ENCODE measurements around the gene ACAN. TPM values are rescaled to one million over a fixed set of nuclear protein-coding genes. Genes with fewer than 3 reads are reported as not detected.
A peak's percentile ranks its signal among the peaks of the same experiment; 100 is the strongest.

The ACAN gene
- total and polyA plus RNA-seq, 9 of the 15 experiments (the other 6 are each of a cell fraction or from before 2014, with no cell fraction given): not detected

GRCh38 chr15:88904624-88905327 is 101.5 kb downstream of the ACAN start:
- peak; percentile 99 for FAIRE-seq
- 0 out of 2 replicates have a peak, but pooled peaks cover 7% of the 10 kb centered on the region for H4K20me1 ChIP-seq (replicated peaks; ENCODE audit: control insufficient read depth, insufficient read depth, low read length)
- no peak overlapping the region; the same call in 1 of the 2 replicates for H3K4me2 ChIP-seq (ENCODE audit: insufficient read depth, low read length)
- no peaks in the 10 kb centered on the region for H3K27me3 ChIP-seq (ENCODE audit: control insufficient read depth in 2 of 2, insufficient read depth in 2 of 2, low read length in 2 of 2)
- ChIA-PET CTCF (ENCODE audit: low intra/inter-chr PET ratio) (interaction anchor here (0.6 to 1.7 kb wide), 7 partner anchors 98 to 273 kb away, joined by 3 to 13 read pairs (median 5); no protein-coding TSS in a partner anchor), POLR2A (interaction anchor here (0.5 to 2.4 kb wide), 12 partner anchors 8 to 242 kb away, joined by 3 to 20 read pairs (median 3); partner anchors contain the start of gene MFGE8)
- intact Hi-C loops (cut with micrococcal nuclease): loop anchor here (1.0 to 2.0 kb wide), 3 partner anchors 34 to 113 kb away; no protein-coding TSS in a partner anchor
- in situ Hi-C loops (cut with MboI): no loop called here
- H3K4me3 ChIP-seq: no peak overlapping the region
- peaks cover 92% of the 10 kb centered on the region for H3K36me3 ChIP-seq (ENCODE audit: control insufficient read depth, insufficient read depth, low read length)
- peak; percentile 85 to 91 (median 88) for DNase-seq (ENCODE audit: extremely low read depth in 1 of 4, low spot score in 3 of 4)
- H3K9me3 ChIP-seq (replicated peaks; ENCODE audit: control insufficient read depth, insufficient read depth, low read depth, low read length): no peaks in the 10 kb centered on the region
- H2AFZ ChIP-seq (ENCODE audit: low read depth, low read length): peak overlapping the region; percentile 59; the same call in 1 of the 2 replicates
- peaks cover 5% of the 10 kb centered on the region; the same call in 1 of the 3 replicates for H3K79me2 ChIP-seq (ENCODE audit: control insufficient read depth, insufficient read depth, low read length)
- peaks cover 3% of the 10 kb centered on the region for H3K9me1 ChIP-seq (ENCODE audit: control insufficient read depth, insufficient read depth, low read length)
- BruUV-seq (replicated peaks): no TSS peak
- 0 out of 3 replicates have a peak overlapping the region, but pooled peaks have one; percentile 25 for H3K27ac ChIP-seq (ENCODE audit: extremely low read depth, low read depth, low read length)
- peak overlapping the region in 1 of 2 experiments; percentile 28; a peak in 1 of 4 replicates for H3K9ac ChIP-seq (ENCODE audit: insufficient read depth in 1 of 2, low read depth in 2 of 2, low read length in 2 of 2)
- ATAC-seq: peak; percentile 93
- WGBS (ENCODE audit: insufficient coverage, low coverage, missing lambda C conversion rate): 37% methylated on average over 10 of the region's 10 CpGs
- H3K4me1 ChIP-seq (replicated peaks in 1 of 2; ENCODE audit: control insufficient read depth in 2 of 2, insufficient read depth in 2 of 2, low read length in 2 of 2): peaks cover 17 to 26% of the 10 kb centered on the region in 2 experiments; a peak in 4 of 5 replicates
- TF ChIP-seq HDGF (IDR thresholded peaks at IDR 0.05) (no peak), ZSCAN32 (CRISPR knock-in tag; IDR thresholded peaks at IDR 0.05) (no peak), MBD1 (CRISPR knock-in tag; IDR thresholded peaks at IDR 0.05) (0 out of 2 replicates have a peak, but pooled peaks have one; percentile 18), CXXC5 (CRISPR knock-in tag; IDR thresholded peaks at IDR 0.05) (no peak), JUND (IDR thresholded peaks at IDR 0.05; ENCODE audit: borderline replicate concordance, low read depth, low read length) (0 out of 2 replicates have a peak, but pooled peaks have one; percentile 29), JUND (tag; IDR thresholded peaks at IDR 0.05; ENCODE audit: borderline replicate concordance, low read depth, low read length) (peak; percentile 22; the same call in 1 of the 3 replicates), SMAD2 (IDR thresholded peaks at IDR 0.05; ENCODE audit: low read depth, low read length) (no peak), CHD4 (IDR thresholded peaks at IDR 0.05; ENCODE audit: insufficient read depth, insufficient replicate concordance, low read depth, low read length, poor library complexity, severe bottlenecking) (no peak), ZNF408 (CRISPR knock-in tag; IDR thresholded peaks at IDR 0.05; ENCODE audit: low read depth) (no peak), ZNF311 (CRISPR knock-in tag; IDR thresholded peaks at IDR 0.05) (no peak), ZNF165 (CRISPR knock-in tag; IDR thresholded peaks at IDR 0.05; ENCODE audit: borderline replicate concordance) (no peak), HMG20A (CRISPR knock-in tag; conservative IDR thresholded peaks at IDR 0.05) (no peak), RCOR1 (IDR thresholded peaks at IDR 0.05; ENCODE audit: borderline replicate concordance in 1 of 2, low read depth in 2 of 2, low read length in 2 of 2) (peak in 1 of 2 experiments; percentile 71; a peak in 1 of 4 replicates), KDM2B (CRISPR knock-in tag; IDR thresholded peaks at IDR 0.05) (no peak), XRCC5 (IDR thresholded peaks at IDR 0.05; ENCODE audit: low read depth, low read length) (peak; percentile 90)
- TF ChIP-seq, protein P1, sequence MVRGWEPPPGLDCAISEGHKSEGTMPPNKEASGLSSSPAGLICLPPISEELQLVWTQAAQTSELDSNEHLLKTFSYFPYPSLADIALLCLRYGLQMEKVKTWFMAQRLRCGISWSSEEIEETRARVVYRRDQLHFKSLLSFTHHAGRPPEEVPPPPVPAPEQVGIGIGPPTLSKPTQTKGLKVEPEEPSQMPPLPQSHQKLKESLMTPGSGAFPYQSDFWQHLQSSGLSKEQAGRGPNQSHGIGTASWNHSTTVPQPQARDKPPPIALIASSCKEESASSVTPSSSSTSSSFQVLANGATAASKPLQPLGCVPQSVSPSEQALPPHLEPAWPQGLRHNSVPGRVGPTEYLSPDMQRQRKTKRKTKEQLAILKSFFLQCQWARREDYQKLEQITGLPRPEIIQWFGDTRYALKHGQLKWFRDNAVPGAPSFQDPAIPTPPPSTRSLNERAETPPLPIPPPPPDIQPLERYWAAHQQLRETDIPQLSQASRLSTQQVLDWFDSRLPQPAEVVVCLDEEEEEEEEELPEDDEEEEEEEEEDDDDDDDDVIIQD (CRISPR knock-in tag; IDR thresholded peaks at IDR 0.05): no peak

All from K562 (cell line).